ENCODE measurements around the gene TBC1D7.

GRCh38 chr6:13304580-13305260, 23.6 kb downstream of the TBC1D7 start:
- no peak for TF ChIP-seq CTCF (IDR thresholded peaks at IDR 0.05)
- no peak for TF ChIP-seq POLR2AphosphoS5 (IDR thresholded peaks at IDR 0.05)
- TF ChIP-seq POLR2A (IDR thresholded peaks at IDR 0.05; ENCODE audit: low read depth): no peak

Measured in esophagus muscularis mucosa (tissue), 3 donors.